Measurements from ENCODE around the gene DEDD2. TPM values are rescaled to one million over a fixed set of nuclear protein-coding genes. Genes with fewer than 3 reads are reported as not detected.

DEDD2 gene
- polyA plus RNA-seq, 1 of the 3 experiments (the other 2 are of a cell fraction) = 30.2 TPM

DNA sequence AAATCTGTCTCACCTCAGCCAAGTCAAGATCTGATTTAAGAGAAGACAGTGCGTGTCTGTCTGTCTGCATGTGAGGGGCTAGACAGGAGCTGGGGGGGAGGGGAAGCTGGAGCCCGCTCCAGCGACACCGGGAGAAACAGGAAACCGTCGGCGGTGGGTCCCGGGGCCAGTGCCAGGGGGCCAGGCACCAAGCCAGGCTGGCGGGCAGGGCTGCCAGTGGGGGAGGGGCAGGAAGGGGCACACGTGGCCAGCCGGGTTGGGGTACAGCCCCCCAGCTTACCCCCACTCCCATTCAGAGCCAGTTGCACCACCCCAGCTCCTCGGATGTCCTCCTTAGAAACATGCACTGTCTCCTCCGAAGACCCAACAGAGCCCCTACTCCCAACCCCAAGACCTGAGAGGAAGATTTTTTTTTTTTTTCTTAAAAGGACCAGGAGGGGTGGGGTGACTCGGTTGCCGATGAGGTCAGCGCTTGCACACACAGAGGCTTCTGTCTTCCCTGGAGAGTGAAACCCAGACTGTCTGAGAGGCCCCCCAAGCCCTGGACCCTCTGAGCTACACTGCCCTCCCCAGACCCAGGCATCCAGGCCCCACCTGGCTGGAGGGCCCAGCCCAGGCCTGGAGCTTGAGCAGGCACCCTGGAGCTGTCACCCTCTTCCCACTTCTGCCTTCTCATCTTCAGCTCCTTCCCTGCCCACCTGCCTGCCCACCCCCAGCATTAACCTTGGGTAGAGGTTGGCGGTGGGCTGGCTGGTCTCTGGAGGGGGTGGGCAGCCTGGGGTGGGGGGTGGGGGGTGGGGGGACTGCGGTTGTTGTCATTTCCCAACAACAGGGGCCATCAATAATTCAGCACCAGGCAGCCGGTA, 33.4 kb upstream of the DEDD2 start:
- H3K4me2 ChIP-seq = peak overlapping the region; percentile 98
- peaks cover 10 to 23% of the 10 kb centered on the region in 2 experiments for H3K36me3 ChIP-seq (replicated peaks in 1 of 2; ENCODE audit: control insufficient read depth in 1 of 2, insufficient read depth in 2 of 2, low read length in 1 of 2)
- peaks cover 65% of the 10 kb centered on the region for H4K20me1 ChIP-seq (ENCODE audit: insufficient read depth)
- H3K9me2 ChIP-seq = no peaks in the 10 kb centered on the region
- peak; percentile 48 for DNase-seq
- peaks cover 78% of the 10 kb centered on the region for H3K79me2 ChIP-seq (ENCODE audit: insufficient read depth)
- ChIA-PET POLR2A (interaction anchor here (1.2 kb wide), 1 partner anchor 8 kb away, joined by 5 read pairs; no protein-coding TSS in a partner anchor), CTCF (interaction anchor here (1.0 to 14.8 kb wide), 5 partner anchors 29 to 51 kb away, joined by 3 to 205 read pairs (median 4); partner anchors contain the start of genes PAFAH1B3 and PRR19)
- peak overlapping the region; percentile 78 to 83 for H3K27ac ChIP-seq (ENCODE audit: low read depth in 2 of 2, low read length in 1 of 2)
- peak overlapping the region; percentile 17 to 76 for H3K4me3 ChIP-seq (ENCODE audit: low read depth in 2 of 2, low read length in 1 of 2)
- H3K9me3 ChIP-seq = no peaks in the 10 kb centered on the region
- WGBS (ENCODE audit: low lambda C conversion rate) = 16% methylated on average over 19 of the region's 19 CpGs
- no peaks in the 10 kb centered on the region for H3K27me3 ChIP-seq (ENCODE audit: insufficient read depth)
- H3K4me1 ChIP-seq (ENCODE audit: control insufficient read depth in 1 of 2, insufficient read depth in 2 of 2, low read depth in 1 of 2, low read length in 1 of 2) = peaks cover 26 to 39% of the 10 kb centered on the region in 2 experiments
- peak overlapping the region; percentile 57; the same call in 1 of the 2 replicates for H3K9ac ChIP-seq
- peak; percentile 21; the same call in 1 of the 2 replicates for TF ChIP-seq TCF12 (IDR thresholded peaks at IDR 0.05)
- TF ChIP-seq, protein P1, sequence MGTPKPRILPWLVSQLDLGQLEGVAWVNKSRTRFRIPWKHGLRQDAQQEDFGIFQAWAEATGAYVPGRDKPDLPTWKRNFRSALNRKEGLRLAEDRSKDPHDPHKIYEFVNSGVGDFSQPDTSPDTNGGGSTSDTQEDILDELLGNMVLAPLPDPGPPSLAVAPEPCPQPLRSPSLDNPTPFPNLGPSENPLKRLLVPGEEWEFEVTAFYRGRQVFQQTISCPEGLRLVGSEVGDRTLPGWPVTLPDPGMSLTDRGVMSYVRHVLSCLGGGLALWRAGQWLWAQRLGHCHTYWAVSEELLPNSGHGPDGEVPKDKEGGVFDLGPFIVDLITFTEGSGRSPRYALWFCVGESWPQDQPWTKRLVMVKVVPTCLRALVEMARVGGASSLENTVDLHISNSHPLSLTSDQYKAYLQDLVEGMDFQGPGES (IDR thresholded peaks at IDR 0.05; ENCODE audit: low read depth, low read length) = no peak
- TF ChIP-seq, protein P2, sequence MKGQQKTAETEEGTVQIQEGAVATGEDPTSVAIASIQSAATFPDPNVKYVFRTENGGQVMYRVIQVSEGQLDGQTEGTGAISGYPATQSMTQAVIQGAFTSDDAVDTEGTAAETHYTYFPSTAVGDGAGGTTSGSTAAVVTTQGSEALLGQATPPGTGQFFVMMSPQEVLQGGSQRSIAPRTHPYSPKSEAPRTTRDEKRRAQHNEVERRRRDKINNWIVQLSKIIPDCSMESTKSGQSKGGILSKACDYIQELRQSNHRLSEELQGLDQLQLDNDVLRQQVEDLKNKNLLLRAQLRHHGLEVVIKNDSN (IDR thresholded peaks at IDR 0.05; ENCODE audit: borderline replicate concordance, low read depth) = peak; percentile 74
- TF ChIP-seq RAD21 (IDR thresholded peaks at IDR 0.05; ENCODE audit: low read length) = no peak
- TF ChIP-seq, protein P3, sequence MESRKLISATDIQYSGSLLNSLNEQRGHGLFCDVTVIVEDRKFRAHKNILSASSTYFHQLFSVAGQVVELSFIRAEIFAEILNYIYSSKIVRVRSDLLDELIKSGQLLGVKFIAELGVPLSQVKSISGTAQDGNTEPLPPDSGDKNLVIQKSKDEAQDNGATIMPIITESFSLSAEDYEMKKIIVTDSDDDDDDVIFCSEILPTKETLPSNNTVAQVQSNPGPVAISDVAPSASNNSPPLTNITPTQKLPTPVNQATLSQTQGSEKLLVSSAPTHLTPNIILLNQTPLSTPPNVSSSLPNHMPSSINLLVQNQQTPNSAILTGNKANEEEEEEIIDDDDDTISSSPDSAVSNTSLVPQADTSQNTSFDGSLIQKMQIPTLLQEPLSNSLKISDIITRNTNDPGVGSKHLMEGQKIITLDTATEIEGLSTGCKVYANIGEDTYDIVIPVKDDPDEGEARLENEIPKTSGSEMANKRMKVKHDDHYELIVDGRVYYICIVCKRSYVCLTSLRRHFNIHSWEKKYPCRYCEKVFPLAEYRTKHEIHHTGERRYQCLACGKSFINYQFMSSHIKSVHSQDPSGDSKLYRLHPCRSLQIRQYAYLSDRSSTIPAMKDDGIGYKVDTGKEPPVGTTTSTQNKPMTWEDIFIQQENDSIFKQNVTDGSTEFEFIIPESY (IDR thresholded peaks at IDR 0.05; ENCODE audit: borderline replicate concordance, low read depth) = no peak
- peak; percentile 91 for TF ChIP-seq NFIC (IDR thresholded peaks at IDR 0.05; ENCODE audit: borderline replicate concordance)
- TF ChIP-seq TEAD4 (IDR thresholded peaks at IDR 0.05; ENCODE audit: borderline replicate concordance, insufficient read depth) = no peak
- peak; percentile 12; the same call in 1 of the 2 replicates for TF ChIP-seq POLR2AphosphoS5 (IDR thresholded peaks at IDR 0.05; ENCODE audit: low read depth, low read length)
- TF ChIP-seq RXRA (IDR thresholded peaks at IDR 0.05; ENCODE audit: borderline replicate concordance, low read depth) = 0 out of 2 replicates have a peak, but pooled peaks have one; percentile 8
- peak in 1 of 2 experiments; percentile 32; a peak in 1 of 4 replicates for TF ChIP-seq EP300 (IDR thresholded peaks at IDR 0.05; ENCODE audit: borderline replicate concordance in 1 of 2, low read depth in 1 of 2, low read length in 1 of 2)
- TF ChIP-seq MEF2A (IDR thresholded peaks at IDR 0.05; ENCODE audit: borderline replicate concordance, low read depth) = no peak
- peak; percentile 20; the same call in 1 of the 2 replicates for TF ChIP-seq FOSL2 (IDR thresholded peaks at IDR 0.05; ENCODE audit: borderline replicate concordance, low read depth)
- TF ChIP-seq, protein P4, sequence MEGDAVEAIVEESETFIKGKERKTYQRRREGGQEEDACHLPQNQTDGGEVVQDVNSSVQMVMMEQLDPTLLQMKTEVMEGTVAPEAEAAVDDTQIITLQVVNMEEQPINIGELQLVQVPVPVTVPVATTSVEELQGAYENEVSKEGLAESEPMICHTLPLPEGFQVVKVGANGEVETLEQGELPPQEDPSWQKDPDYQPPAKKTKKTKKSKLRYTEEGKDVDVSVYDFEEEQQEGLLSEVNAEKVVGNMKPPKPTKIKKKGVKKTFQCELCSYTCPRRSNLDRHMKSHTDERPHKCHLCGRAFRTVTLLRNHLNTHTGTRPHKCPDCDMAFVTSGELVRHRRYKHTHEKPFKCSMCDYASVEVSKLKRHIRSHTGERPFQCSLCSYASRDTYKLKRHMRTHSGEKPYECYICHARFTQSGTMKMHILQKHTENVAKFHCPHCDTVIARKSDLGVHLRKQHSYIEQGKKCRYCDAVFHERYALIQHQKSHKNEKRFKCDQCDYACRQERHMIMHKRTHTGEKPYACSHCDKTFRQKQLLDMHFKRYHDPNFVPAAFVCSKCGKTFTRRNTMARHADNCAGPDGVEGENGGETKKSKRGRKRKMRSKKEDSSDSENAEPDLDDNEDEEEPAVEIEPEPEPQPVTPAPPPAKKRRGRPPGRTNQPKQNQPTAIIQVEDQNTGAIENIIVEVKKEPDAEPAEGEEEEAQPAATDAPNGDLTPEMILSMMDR (IDR thresholded peaks at IDR 0.05) = no peak
- TF ChIP-seq, protein P5, sequence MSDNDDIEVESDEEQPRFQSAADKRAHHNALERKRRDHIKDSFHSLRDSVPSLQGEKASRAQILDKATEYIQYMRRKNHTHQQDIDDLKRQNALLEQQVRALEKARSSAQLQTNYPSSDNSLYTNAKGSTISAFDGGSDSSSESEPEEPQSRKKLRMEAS (IDR thresholded peaks at IDR 0.05; ENCODE audit: low read depth) = peak; percentile 81
- peaks cover 39% of the 10 kb centered on the region for H3F3A ChIP-seq (replicated peaks; ENCODE audit: insufficient read depth)
- H2AFZ ChIP-seq (ENCODE audit: low read depth) = no peak overlapping the region
